ENCODE results near the gene VPS37D. TPM values are rescaled to one million over a fixed set of nuclear protein-coding genes. Genes with fewer than 3 reads are reported as not detected.

Gene VPS37D
- total RNA-seq, 1 experiment from 2014 or later = 0.85 TPM

DNA sequence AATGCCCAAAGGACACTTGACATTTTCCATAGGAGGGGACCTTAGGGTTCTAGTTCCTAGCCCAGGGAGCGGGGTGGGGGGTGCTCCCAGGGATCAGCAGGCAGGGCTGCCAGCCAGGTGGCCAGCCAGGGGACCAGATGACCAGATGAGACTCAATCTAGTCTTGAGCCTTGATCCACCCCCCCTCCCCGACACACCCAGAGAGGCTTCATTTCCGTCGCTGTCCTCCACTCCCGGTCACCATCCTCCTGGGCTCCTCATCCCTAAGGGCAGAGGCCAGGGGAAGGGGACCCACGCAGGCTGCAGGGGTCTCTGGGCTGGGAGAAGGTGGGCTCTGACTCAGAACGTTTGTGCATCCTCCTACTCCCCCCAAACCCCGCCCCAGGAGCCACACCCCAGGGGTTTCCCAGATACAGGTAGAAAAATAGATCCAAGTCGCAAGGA, 50.8 kb downstream of the VPS37D start:
- Histone ChIP-seq H3T11ph (ENCODE audit: low read length) (no peak overlapping the region), H2BK15ac (ENCODE audit: low read depth, low read length) (no peak overlapping the region), H2AFZ (ENCODE audit: low read length) (no peak overlapping the region), H4K91ac (ENCODE audit: insufficient read length, low read depth, low read length) (no peak overlapping the region), H2AK5ac (ENCODE audit: insufficient read length, low read length) (no peak overlapping the region), H4K20me1 (ENCODE audit: control insufficient read depth, insufficient read depth, insufficient read length) (no peaks in the 10 kb centered on the region), H3K9ac (ENCODE audit: extremely low read depth, insufficient read length, low read length) (no peak overlapping the region), H3K56ac (ENCODE audit: insufficient read length, low read depth, low read length) (no peak overlapping the region), H3K9me3 (ENCODE audit: control insufficient read depth, low read depth, low read length) (no peaks in the 10 kb centered on the region), H3K4me1 (ENCODE audit: insufficient read depth, low read length) (no peaks in the 10 kb centered on the region), H3K79me1 (ENCODE audit: insufficient read depth, low read depth, low read length, poor library complexity, severe bottlenecking) (no peaks in the 10 kb centered on the region), H2BK12ac (ENCODE audit: insufficient read length, low read depth, low read length) (no peak overlapping the region), H2BK120ac (ENCODE audit: low read depth, low read length, poor library complexity, severe bottlenecking) (no peak overlapping the region), H3K27me3 (ENCODE audit: insufficient read depth, low read length) (peaks cover 3% of the 10 kb centered on the region; the same call in 1 of the 2 replicates), H3K4ac (ENCODE audit: low read depth, low read length) (no peak overlapping the region), H4K8ac (replicated peaks; ENCODE audit: insufficient read length, low read depth, low read length) (no peak overlapping the region), H3K27ac (ENCODE audit: insufficient read length, low read depth, low read length) (no peak overlapping the region), H4K5ac (ENCODE audit: insufficient read length, low read depth, low read length) (no peak overlapping the region), H3K14ac (ENCODE audit: insufficient read depth, low read length) (no peak overlapping the region), H3K23ac (ENCODE audit: insufficient read length, low read depth, low read length) (no peak overlapping the region), H2BK20ac (ENCODE audit: low read depth, low read length, poor library complexity, severe bottlenecking) (no peak overlapping the region), H3K23me2 (ENCODE audit: insufficient read length, low read depth, low read length, poor library complexity, severe bottlenecking) (peaks cover 9% of the 10 kb centered on the region), H3K18ac (ENCODE audit: insufficient read length, low read depth, low read length) (no peak overlapping the region), H3K4me2 (ENCODE audit: insufficient read depth, insufficient read length, low read length) (peak overlapping the region; percentile 74), H3K79me2 (ENCODE audit: insufficient read depth, low read length) (no peaks in the 10 kb centered on the region), H2BK5ac (ENCODE audit: insufficient read length, low read length) (no peak overlapping the region)
- Mint-ChIP-seq H3K27me3 (ENCODE audit: low read depth) (peaks cover 38% of the 10 kb centered on the region), H3K4me1 (peaks cover 0 to 7% of the 10 kb centered on the region in 2 experiments; a peak in 2 of 4 replicates), H3K36me3 (ENCODE audit: insufficient read depth in 1 of 3, low read depth in 3 of 3) (peaks cover 0 to 2% (median 0%) of the 10 kb centered on the region in 3 experiments; a peak in 2 of 7 replicates), H3K9me3 (no peaks in the 10 kb centered on the region; a peak in 1 of 5 replicates), H3K27ac (no peak overlapping the region), H3K4me3 (peak overlapping the region; percentile 58 to 77)
- TF ChIP-seq, protein P1, sequence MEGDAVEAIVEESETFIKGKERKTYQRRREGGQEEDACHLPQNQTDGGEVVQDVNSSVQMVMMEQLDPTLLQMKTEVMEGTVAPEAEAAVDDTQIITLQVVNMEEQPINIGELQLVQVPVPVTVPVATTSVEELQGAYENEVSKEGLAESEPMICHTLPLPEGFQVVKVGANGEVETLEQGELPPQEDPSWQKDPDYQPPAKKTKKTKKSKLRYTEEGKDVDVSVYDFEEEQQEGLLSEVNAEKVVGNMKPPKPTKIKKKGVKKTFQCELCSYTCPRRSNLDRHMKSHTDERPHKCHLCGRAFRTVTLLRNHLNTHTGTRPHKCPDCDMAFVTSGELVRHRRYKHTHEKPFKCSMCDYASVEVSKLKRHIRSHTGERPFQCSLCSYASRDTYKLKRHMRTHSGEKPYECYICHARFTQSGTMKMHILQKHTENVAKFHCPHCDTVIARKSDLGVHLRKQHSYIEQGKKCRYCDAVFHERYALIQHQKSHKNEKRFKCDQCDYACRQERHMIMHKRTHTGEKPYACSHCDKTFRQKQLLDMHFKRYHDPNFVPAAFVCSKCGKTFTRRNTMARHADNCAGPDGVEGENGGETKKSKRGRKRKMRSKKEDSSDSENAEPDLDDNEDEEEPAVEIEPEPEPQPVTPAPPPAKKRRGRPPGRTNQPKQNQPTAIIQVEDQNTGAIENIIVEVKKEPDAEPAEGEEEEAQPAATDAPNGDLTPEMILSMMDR (conservative IDR thresholded peaks at IDR 0.05) = no peak
- DNase-seq = no peak
- WGBS (ENCODE audit: extremely low coverage, insufficient read length, low lambda C conversion rate) = no CpG with 5 or more reads among the region's 9 CpGs

Data from H9 (cell line).